Measurements from ENCODE around the gene ZNF664.

DNA sequence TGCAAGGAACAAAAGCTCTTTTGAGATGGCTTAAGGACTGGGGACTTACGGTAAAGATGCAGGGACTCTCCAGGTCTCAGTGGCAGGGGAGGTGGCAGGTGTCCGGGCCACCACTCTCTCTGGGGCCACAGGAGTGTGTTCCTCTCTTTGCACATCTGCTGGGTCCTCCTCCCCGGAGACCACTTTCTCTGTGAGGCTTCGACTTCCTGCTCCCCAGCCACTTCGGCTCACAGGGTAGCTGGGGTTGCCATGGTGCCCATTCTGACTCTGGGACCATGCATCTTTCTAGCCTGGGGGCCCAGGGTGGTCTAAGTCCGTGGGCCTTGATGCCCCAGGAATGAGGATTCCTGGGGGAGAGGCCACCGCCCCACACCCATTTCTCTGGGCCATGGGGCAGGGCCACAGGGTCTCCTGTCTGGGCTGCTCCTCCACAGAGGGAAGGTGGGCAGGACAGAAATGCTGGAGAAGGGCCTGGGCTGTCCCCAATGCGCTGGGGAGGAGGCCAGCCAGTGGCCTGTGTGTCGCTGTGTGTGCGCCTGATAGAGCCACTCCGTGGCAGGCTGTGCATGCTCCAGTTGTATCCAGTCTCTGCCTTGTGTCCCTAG lies 38.9 kb upstream of the ZNF664 start:
- no peak for TF ChIP-seq POLR2A (IDR thresholded peaks at IDR 0.05)
- TF ChIP-seq, protein P1, sequence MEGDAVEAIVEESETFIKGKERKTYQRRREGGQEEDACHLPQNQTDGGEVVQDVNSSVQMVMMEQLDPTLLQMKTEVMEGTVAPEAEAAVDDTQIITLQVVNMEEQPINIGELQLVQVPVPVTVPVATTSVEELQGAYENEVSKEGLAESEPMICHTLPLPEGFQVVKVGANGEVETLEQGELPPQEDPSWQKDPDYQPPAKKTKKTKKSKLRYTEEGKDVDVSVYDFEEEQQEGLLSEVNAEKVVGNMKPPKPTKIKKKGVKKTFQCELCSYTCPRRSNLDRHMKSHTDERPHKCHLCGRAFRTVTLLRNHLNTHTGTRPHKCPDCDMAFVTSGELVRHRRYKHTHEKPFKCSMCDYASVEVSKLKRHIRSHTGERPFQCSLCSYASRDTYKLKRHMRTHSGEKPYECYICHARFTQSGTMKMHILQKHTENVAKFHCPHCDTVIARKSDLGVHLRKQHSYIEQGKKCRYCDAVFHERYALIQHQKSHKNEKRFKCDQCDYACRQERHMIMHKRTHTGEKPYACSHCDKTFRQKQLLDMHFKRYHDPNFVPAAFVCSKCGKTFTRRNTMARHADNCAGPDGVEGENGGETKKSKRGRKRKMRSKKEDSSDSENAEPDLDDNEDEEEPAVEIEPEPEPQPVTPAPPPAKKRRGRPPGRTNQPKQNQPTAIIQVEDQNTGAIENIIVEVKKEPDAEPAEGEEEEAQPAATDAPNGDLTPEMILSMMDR (IDR thresholded peaks at IDR 0.05), result no peak

Data from esophagus squamous epithelium (tissue), 4 donors.